HUES64 (cell line): ENCODE results near the gene RRP7A.
"Not testable (repeated sequence)": the region's sequence is repeated elsewhere in the genome, so short reads cannot be mapped to it uniquely, and the experiment has no call there.

ENCODE experiments used
- H3K27ac ChIP-seq: 2 replicates; pipeline ENCODE4 v1.7.0; 2013; ENCODE audit warnings: low read depth, low read length, inconsistent platforms
- H3K27me3 ChIP-seq: 2 replicates; pipeline ENCODE4 v1.6.1; 2013; ENCODE audit warnings: mild to moderate bottlenecking, low read length; ENCODE audit not compliant: insufficient read depth
- H3K36me3 ChIP-seq: 2 replicates; pipeline ENCODE4 v1.6.1; 2013; ENCODE audit warnings: mild to moderate bottlenecking, low read length; ENCODE audit not compliant: insufficient read depth
- H3K4me1 ChIP-seq: 2 replicates; pipeline ENCODE4 v1.6.1; 2013; ENCODE audit warnings: mild to moderate bottlenecking, low read length, moderate library complexity; ENCODE audit not compliant: insufficient read depth
- H3K4me3 ChIP-seq: 2 replicates; pipeline ENCODE4 v1.5.1; 2013; ENCODE audit warnings: mild to moderate bottlenecking, low read length, moderate library complexity
- H3K9ac ChIP-seq: 2 replicates; pipeline ENCODE4 v1.6.1; 2013; ENCODE audit warnings: mild to moderate bottlenecking, low read depth, low read length
- H3K9me3 ChIP-seq: 2 replicates; pipeline ENCODE4 v1.6.1; 2013; ENCODE audit warnings: low read depth, low read length; ENCODE audit not compliant: insufficient read depth
- WGBS: fragments of 150-250, 120-280 bp; methylation state at CpG from one replicate; pipeline ENCODE4 v1.1.7; 2013; ENCODE audit warnings: missing lambda C conversion rate; 5-methylcytosine and 5-hydroxymethylcytosine counted together

Gene RRP7A

GRCh38 chr22:42553475-42554361 lies 34.1 kb upstream of the RRP7A start, which contains the start of gene SERHL2:
TSS of gene SERHL2 (plus strand) at chr22:42553956. CDS start at chr22:42554021, 65 bp downstream.
- H3K27ac ChIP-seq = no peak within 1 kb of the TSS
- peaks cover 12% of the 10 kb centered on the region for H3K27me3 ChIP-seq
- peaks cover 7% of the 10 kb centered on the region; the same call in 1 of the 2 replicates for H3K4me1 ChIP-seq
- 8% methylated on average over 75 of the region's 75 CpGs for WGBS
- H3K36me3 ChIP-seq = no peaks in the 10 kb centered on the region
- H3K9me3 ChIP-seq = 0 out of 2 replicates have a peak, but pooled peaks cover 3% of the 10 kb centered on the region
- peak within 1 kb of the TSS; percentile 74 for H3K4me3 ChIP-seq
- peak within 1 kb of the TSS; percentile 78 for H3K9ac ChIP-seq

DNA sequence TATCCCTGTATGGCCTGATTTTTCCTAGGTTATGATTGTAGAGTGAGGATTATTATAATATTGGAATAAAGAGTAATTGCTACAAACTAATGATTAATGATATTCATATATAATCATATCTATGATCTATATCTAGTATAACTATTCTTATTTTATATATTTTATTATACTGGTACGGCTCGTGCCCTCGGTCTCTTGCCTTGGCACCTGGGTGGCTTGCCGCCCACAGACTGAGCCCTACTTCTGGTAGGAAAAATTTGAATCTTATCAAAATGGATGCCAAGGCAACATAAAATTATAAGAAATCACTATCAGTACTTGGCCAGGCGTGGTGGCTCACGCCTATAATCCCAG lies 32.7 kb upstream of the RRP7A start:
- not testable (repeated sequence) for H3K36me3 ChIP-seq, H3K27ac ChIP-seq, H3K4me1 ChIP-seq, H3K4me3 ChIP-seq, H3K9ac ChIP-seq, H3K9me3 ChIP-seq
- H3K27me3 ChIP-seq = peaks cover 12% of the 10 kb centered on the region
- 92% methylated on average over 5 of the region's 6 CpGs for WGBS

- Histone ChIP-seq H3K9ac (no peak overlapping the region), H3K27me3 (peaks cover 12% of the 10 kb centered on the region), H3K36me3 (no peaks in the 10 kb centered on the region), H3K4me3 (no peak overlapping the region), H3K27ac (no peak overlapping the region), H3K4me1 (peaks cover 7% of the 10 kb centered on the region; the same call in 1 of the 2 replicates), H3K9me3 (0 out of 2 replicates have a peak, but pooled peaks cover 3% of the 10 kb centered on the region)
- WGBS = 82% methylated on average over 11 of the region's 11 CpGs
These were observed 29.9 kb upstream of the RRP7A start for GRCh38 chr22:42549331-42550060.

DNA sequence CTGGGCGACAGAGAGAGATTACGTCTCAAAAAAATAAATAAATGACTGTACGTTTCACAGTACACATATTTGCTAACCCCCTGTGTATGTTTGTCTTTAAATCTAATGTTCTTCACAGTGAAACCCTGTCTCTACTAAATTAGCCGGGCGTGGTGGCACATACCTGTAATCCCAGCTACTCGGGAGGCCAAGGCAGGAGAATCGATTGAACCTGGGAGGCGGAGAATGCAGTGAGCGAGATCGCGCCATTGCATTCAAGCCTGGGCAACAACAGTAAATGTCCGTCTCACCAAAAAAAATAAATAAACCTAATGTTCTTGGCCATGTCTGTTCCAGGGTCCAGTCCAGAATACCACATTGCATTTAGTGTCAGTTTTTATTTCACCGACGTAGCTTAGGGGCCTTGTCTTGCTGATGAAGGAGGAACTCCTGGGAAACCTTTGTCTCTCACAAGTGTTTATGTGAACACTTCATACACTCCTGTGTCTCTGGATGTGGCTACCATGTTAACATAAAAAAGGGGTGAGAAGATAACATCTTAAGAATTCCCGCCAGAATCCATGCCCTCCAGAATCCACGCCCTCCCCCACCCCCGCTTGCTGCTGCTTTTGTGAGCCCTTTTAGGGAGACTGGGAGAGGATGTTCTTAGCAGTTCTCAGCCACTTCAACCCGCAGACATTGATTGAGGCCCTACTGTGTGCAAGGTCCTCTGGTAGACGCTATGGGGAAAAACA lies 29.2 kb upstream of the RRP7A start:
- no peak overlapping the region for H3K9ac ChIP-seq
- no peak overlapping the region for H3K4me3 ChIP-seq
- WGBS = 85% methylated on average over 17 of the region's 19 CpGs
- H3K27me3 ChIP-seq = peaks cover 6% of the 10 kb centered on the region
- H3K4me1 ChIP-seq = peaks cover 7% of the 10 kb centered on the region; the same call in 1 of the 2 replicates
- 0 out of 2 replicates have a peak, but pooled peaks cover 3% of the 10 kb centered on the region for H3K9me3 ChIP-seq
- H3K27ac ChIP-seq = no peak overlapping the region
- H3K36me3 ChIP-seq = no peaks in the 10 kb centered on the region

DNA sequence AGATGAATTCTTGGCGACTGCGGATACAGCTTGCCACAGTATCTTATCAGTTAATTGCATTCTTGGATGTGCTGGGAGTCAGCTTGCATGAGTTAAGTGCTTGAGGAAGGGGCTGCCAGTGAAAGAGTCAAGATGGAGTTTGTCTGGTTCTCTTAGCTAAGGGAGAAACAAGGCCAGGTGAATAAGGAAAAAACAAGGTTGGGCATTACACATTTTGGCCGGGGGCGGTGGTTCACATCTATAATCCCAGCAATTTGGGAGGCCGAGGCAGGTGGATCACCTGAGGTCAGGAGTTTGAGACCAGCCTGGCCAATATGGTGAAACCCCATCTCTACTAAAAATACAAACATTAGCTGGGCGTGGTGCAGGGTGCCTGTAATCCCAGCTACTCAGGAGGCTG lies 28.5 kb upstream of the RRP7A start:
- not testable (repeated sequence) for H3K9ac ChIP-seq, H3K36me3 ChIP-seq, H3K9me3 ChIP-seq, H3K4me1 ChIP-seq, H3K27me3 ChIP-seq, H3K27ac ChIP-seq, H3K4me3 ChIP-seq
- WGBS = 86% methylated on average over 6 of the region's 6 CpGs

GRCh38 chr22:42547562-42547961 lies 28.0 kb upstream of the RRP7A start:
- Histone ChIP-seq H3K9ac (no peak overlapping the region), H3K27me3 (no peaks in the 10 kb centered on the region; the same call in 1 of the 2 replicates), H3K4me3 (no peak overlapping the region), H3K27ac (no peak overlapping the region), H3K4me1 (peaks cover 7% of the 10 kb centered on the region; the same call in 1 of the 2 replicates), H3K36me3 (no peaks in the 10 kb centered on the region), H3K9me3 (0 out of 2 replicates have a peak, but pooled peaks cover 3% of the 10 kb centered on the region)
- WGBS = 93% methylated on average over 8 of the region's 9 CpGs

- Histone ChIP-seq H3K9ac (no peak overlapping the region), H3K27me3 (no peaks in the 10 kb centered on the region), H3K27ac (no peak overlapping the region), H3K4me1 (peaks cover 7% of the 10 kb centered on the region; the same call in 1 of the 2 replicates), H3K4me3 (no peak overlapping the region), H3K9me3 (no peaks in the 10 kb centered on the region), H3K36me3 (no peaks in the 10 kb centered on the region)
- 72% methylated on average over 2 of the region's 2 CpGs for WGBS
These were observed 25.1 kb upstream of the RRP7A start for GRCh38 chr22:42544686-42545085.

- H3K36me3 ChIP-seq, H3K9ac ChIP-seq, H3K9me3 ChIP-seq, H3K27me3 ChIP-seq, H3K27ac ChIP-seq, H3K4me1 ChIP-seq, H3K4me3 ChIP-seq: not testable (repeated sequence)
- 83% methylated on average over 10 of the region's 11 CpGs for WGBS
These were observed 19.7 kb upstream of the RRP7A start for GRCh38 chr22:42539236-42539771.

DNA sequence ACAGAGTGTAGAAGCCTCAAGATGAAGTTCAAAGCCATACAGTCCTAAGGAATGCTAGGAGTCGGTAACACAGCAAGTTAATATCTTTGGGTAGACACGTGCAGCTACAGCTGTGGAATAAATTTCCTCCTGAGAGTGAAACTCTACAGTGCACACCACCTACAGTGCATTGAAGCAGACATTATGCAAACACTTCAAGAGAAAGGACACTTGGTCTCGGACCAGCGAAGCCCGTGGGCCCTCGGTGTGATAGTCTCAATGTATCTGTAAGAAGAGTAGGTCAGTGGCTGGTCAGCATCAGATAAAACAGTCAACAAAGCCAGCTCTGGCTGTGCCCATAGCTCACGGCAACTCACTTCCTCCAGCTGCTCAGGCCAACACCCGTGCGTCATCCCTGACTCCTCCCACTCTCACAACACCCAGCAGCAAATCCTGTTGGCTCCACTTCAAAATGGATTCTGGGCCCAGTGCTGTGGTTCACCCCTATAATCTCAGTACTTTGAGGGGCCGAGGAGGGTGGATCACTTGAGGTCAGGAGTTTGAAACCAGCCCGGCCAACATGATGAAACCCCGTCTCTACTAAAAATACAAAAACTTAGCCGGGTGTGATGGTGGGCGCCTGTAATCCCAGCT lies 17.7 kb upstream of the RRP7A start:
- H3K4me3 ChIP-seq, H3K4me1 ChIP-seq, H3K27ac ChIP-seq, H3K36me3 ChIP-seq, H3K27me3 ChIP-seq, H3K9ac ChIP-seq, H3K9me3 ChIP-seq: not testable (repeated sequence)
- WGBS = 92% methylated on average over 10 of the region's 14 CpGs

DNA sequence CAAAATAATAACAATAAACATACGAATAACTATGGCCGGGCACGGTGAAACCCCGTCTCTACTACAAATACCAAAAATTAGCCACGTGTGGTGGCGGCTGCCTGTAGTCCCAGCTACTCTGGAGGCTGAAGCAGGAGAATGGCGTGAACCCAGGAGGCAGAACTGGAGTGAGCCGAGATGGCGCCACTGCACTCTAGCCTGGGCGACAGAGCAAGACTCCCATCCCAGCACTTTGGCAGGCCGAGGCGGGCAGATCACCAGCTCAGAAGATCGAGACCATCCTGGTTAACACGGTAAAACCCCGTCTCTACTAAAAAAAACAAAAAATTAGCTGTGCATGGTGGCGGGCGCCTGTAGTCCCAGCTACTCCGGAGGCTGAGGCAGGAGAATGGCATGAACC lies 17.0 kb upstream of the RRP7A start:
- not testable (repeated sequence) for H3K27me3 ChIP-seq, H3K4me3 ChIP-seq, H3K9ac ChIP-seq, H3K27ac ChIP-seq, H3K9me3 ChIP-seq, H3K36me3 ChIP-seq, H3K4me1 ChIP-seq
- WGBS = 95% methylated on average over 18 of the region's 18 CpGs
